ENCODE data around the gene BMF.

BMF gene

GRCh38 chr15:40092256-40092978 is 16.3 kb downstream of the BMF start:
- H3K4me3 ChIP-seq (ENCODE audit: low read length) = no peak overlapping the region
- DNase-seq (ENCODE audit: low read depth) = peak; percentile 97
- no peak for TF ChIP-seq CTCF (conservative IDR thresholded peaks at IDR 0.05; ENCODE audit: low read depth, low read length)

GRCh38 chr15:40091861-40092255 is 16.8 kb downstream of the BMF start:
- H3K4me3 ChIP-seq (ENCODE audit: low read length) = no peak overlapping the region
- TF ChIP-seq CTCF (conservative IDR thresholded peaks at IDR 0.05; ENCODE audit: low read depth, low read length) = no peak
- DNase-seq (ENCODE audit: low read depth) = no peak

- no peak for TF ChIP-seq CTCF (conservative IDR thresholded peaks at IDR 0.05; ENCODE audit: low read depth, low read length)
- no peak overlapping the region for H3K4me3 ChIP-seq (ENCODE audit: low read length)
- no peak for DNase-seq (ENCODE audit: low read depth)
These were observed 17.8 kb downstream of the BMF start for GRCh38 chr15:40090774-40091455.

GRCh38 chr15:40088929-40089755 is 19.5 kb downstream of the BMF start:
- no peak overlapping the region for H3K4me3 ChIP-seq (ENCODE audit: low read length)
- DNase-seq (ENCODE audit: low read depth) = peak; percentile 80
- no peak for TF ChIP-seq CTCF (conservative IDR thresholded peaks at IDR 0.05; ENCODE audit: low read depth, low read length)

- no peak for TF ChIP-seq CTCF (conservative IDR thresholded peaks at IDR 0.05; ENCODE audit: low read depth, low read length)
- DNase-seq (ENCODE audit: low read depth) = no peak
These were observed 20.4 kb downstream of the BMF start for GRCh38 chr15:40087991-40088928.

GRCh38 chr15:40087068-40087810 is 21.4 kb downstream of the BMF start:
- DNase-seq (ENCODE audit: low read depth) = no peak
- TF ChIP-seq CTCF (conservative IDR thresholded peaks at IDR 0.05; ENCODE audit: low read depth, low read length) = no peak
- H3K4me3 ChIP-seq (ENCODE audit: low read length) = no peak overlapping the region

More at GRCh38 chr15:40087991-40088928, 20.4 kb downstream of the BMF start:
- no peak overlapping the region for H3K4me3 ChIP-seq (ENCODE audit: low read length)
